GM03348 (cell line): ENCODE data around the gene ELMO1.

Source experiments
- DNase-seq: peaks from one replicate; pipeline ENCODE4 v3.0.0; 2012; ENCODE audit warnings: low spot score

The ELMO1 gene

GRCh38 chr7:36943591-36944435, 504.9 kb downstream of the ELMO1 start:
- no peak for DNase-seq

DNA sequence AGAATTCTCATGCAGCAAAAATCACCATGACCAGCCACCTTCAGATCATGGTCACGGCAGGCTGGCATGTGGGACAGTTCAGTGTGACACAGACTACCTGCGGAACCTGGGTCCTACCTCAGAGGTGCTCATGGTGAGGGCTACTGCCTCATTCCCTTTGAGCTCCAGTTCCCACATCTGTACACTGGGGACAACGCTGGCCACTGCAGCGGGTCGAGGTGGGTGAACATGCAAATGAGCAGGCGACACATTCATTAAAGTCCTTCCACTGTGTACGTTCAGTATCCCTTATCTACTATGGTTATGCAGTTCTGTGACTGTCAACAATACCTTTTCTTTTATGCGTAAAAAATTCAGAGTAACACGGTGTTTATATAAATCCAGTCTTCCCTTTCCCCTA, 505.7 kb downstream of the ELMO1 start:
- no peak for DNase-seq

- no peak for DNase-seq
Measured at GRCh38 chr7:36942541-36942940, 506.1 kb downstream of the ELMO1 start.

- no peak for DNase-seq
Measured at GRCh38 chr7:36942025-36942424, 506.6 kb downstream of the ELMO1 start.

GRCh38 chr7:36941359-36941758, 507.3 kb downstream of the ELMO1 start:
- no peak for DNase-seq

DNA sequence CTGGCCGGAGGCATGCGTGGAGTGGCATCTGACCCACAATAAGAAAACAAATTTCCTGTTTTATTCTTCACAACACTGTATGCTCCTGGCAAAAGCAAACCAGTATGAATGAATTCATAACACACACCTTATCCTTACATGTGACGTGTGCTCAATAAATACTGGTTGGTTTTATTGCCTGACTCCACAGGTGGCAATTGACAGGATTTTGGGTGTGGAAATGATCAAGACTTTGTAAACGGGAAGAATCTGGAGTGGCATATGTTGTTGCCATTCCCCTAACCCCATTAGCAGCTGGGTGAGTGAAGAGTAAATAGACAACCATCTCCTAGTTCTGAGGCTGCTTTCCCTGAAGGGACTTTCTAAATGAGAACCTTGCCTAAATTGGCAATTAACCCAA, 508.8 kb downstream of the ELMO1 start:
- DNase-seq = no peak

- DNase-seq = no peak
Measured at GRCh38 chr7:36937754-36938563, 510.7 kb downstream of the ELMO1 start.

- DNase-seq = no peak
Measured at GRCh38 chr7:36931892-36932291, 516.8 kb downstream of the ELMO1 start.

DNA sequence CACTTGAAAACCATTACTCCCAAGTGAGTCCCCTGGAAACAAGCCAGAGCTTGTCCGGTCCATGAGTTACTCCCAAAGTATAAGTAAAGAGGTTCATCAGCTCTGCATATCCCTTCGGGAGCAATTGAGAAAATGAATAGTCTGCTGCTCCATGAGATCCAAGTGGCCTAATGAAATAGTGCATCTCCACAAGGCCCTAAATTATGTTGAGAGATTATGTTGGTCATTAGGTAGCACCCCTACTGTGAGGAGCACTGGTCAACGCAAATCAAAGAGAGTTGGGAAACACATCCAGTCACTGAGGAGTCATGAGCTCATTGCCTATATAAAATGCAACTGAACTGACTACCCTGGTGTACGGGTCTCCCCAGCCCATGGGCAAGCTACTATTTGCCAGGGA, 518.9 kb downstream of the ELMO1 start:
- DNase-seq = no peak

DNA sequence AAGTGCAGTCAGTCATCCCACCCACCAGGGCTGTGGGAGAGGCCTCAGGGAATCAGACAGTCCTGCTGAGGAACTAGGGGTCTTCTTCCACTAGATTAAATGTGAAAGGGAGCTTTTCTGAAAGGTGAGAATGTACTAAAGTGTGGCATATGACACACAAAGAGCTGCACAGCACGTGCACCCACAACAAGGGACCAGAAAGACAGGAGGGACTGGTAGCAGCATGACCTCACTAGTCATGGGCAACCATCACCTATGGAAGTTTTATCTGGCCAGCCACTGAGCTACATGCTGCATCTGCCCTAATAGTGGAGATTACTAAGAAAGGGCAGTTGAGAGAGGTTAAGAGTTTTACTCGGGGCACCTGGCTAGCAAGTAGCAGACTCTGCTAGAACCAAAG, 519.9 kb downstream of the ELMO1 start:
- no peak for DNase-seq

GRCh38 chr7:36928311-36928710, 520.4 kb downstream of the ELMO1 start:
- DNase-seq = no peak

DNA sequence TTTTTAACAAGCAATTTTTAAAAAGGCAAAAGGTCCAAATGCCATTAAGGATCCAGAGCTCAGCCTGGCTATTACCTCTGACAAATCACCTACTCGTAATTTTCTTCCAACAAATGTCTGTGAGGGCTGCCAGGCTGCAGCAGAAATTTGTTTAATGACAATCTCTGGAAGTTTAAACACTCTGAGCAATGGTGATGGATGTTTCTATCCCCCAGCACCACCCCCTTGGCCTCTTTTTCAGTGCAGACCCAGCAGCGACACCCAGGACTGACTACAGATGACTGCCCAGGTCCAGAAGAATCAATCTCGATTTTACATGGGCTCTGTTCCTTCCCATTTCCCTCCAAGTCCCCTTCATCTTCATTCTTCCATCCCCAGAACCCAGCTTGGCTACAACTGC, 523.0 kb downstream of the ELMO1 start:
- no peak for DNase-seq

DNA sequence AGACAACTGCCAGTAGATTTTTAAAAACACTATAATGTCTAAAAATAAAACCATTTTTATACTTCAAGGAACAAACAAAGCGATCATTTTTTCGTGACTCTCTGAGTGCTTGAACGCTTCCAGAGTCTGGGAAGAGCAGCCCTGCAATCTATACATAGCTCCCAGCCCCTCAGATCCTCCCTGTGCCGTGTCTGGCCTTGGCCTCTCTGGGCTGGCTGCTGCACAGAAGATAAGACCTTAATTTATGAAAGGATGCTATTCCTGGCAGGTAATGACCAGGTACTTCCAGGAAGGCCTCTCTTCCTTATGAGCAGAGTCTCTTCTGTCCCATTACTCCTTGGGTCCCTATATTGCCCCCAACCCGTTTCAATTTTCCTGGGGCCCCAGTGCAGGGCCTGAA, 523.5 kb downstream of the ELMO1 start:
- DNase-seq = no peak

- no peak for DNase-seq
Measured at GRCh38 chr7:36923943-36924436, 524.7 kb downstream of the ELMO1 start.

GRCh38 chr7:36923185-36923584, 525.5 kb downstream of the ELMO1 start:
- no peak for DNase-seq

- no peak for DNase-seq
Measured at GRCh38 chr7:36920433-36920832, 528.2 kb downstream of the ELMO1 start.

- no peak for DNase-seq
Measured at GRCh38 chr7:36919738-36920137, 528.9 kb downstream of the ELMO1 start.

DNA sequence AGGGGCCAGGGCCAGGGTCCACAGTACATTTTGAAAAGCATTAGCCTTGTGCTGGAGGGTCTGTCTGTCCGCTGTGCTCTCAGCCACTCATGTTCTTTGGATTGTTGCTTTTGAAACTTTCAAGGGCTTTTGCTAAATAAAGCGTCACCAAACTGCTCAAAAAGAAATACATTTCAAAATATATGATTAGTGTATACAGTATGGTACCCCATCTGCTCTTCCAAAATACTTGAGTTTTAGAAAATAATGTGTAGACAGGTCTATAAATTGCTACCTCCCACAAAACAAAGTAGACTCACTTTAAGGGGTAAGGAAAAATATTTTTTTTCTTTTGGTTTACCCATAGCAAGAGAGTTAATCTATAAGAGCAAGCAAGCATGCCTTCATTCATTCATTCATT, 530.1 kb downstream of the ELMO1 start:
- no peak for DNase-seq

- DNase-seq = no peak
Measured at GRCh38 chr7:36916619-36917018, 532.0 kb downstream of the ELMO1 start.

DNA sequence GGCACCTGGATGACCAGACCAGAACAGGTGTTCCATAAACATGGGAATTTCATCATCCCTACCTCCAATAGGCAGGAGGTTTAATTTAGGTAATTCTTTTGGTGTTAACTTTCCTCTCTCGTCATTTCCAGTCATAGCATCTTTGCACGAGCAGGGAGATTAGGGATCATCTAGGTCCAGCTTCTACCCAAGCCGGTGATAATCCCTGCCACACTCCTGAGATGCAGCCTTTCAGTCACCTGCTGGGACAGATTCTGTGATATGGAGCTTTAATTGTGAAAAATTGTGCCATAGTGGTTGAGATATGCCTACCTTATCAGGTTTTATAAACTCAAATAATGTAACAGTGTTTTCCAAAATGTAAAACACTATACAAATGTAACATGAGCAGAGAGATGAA, 532.5 kb downstream of the ELMO1 start:
- DNase-seq = no peak

DNA sequence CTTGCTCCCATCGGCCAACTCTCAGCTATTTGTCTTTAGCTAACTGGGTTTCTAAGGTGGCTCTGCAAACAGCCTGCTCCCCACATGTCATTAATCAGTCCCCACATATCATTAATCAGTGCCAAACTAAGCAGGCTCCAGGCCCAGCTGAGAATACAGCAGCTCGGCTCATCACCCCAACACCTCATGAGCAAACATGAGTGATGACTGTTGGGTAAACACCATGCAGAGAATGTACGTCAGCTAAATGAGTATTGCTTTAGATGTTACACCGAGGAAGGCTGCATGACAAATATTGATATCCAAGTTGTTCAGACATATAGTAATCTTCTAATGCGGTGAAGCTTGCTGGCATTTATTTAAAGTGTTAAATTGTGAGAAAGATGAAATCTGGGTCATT, 536.9 kb downstream of the ELMO1 start:
- DNase-seq = no peak

GRCh38 chr7:36910859-36911258, 537.8 kb downstream of the ELMO1 start:
- no peak for DNase-seq

- DNase-seq = no peak
Measured at GRCh38 chr7:36910401-36910800, 538.3 kb downstream of the ELMO1 start.
